NCI-H1092 (cell line): ENCODE measurements around the gene ZNF660.

Source experiments
- DNase-seq: peaks from one replicate; lab custom pipeline; 2025; lab: John Stamatoyannopoulos, UW

ZNF660 gene

GRCh38 chr3:44632193-44632592 is 47.4 kb downstream of the ZNF660 start:
- DNase-seq: no peak

DNA sequence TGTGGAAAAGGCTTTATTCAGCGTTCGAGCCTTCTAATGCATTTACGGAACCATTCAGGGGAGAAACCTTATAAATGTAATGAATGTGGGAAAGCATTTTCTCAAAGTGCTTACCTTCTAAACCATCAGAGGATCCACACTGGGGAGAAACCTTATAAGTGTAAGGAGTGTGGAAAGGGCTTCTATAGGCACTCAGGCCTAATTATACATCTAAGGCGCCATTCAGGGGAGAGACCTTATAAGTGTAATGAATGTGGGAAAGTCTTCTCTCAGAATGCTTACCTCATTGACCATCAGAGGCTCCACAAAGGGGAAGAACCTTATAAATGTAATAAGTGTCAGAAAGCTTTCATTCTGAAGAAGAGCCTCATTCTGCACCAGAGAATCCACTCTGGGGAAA is 57.6 kb downstream of the ZNF660 start:
- DNase-seq: no peak

DNA sequence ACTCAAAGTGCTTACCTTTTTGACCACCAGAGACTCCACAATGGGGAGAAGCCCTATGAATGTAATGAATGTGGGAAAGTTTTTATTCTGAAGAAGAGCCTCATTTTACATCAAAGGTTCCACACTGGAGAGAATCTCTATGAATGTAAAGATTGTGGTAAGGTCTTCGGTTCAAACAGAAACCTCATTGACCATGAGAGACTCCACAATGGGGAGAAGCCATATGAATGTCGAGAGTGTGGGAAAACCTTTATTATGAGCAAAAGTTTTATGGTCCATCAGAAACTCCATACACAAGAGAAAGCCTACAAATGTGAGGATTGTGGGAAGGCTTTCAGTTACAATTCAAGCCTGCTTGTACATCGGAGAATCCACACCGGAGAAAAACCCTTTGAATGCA is 58.3 kb downstream of the ZNF660 start:
- DNase-seq: no peak

GRCh38 chr3:44647771-44648170 is 63.0 kb downstream of the ZNF660 start:
- no peak for DNase-seq

DNA sequence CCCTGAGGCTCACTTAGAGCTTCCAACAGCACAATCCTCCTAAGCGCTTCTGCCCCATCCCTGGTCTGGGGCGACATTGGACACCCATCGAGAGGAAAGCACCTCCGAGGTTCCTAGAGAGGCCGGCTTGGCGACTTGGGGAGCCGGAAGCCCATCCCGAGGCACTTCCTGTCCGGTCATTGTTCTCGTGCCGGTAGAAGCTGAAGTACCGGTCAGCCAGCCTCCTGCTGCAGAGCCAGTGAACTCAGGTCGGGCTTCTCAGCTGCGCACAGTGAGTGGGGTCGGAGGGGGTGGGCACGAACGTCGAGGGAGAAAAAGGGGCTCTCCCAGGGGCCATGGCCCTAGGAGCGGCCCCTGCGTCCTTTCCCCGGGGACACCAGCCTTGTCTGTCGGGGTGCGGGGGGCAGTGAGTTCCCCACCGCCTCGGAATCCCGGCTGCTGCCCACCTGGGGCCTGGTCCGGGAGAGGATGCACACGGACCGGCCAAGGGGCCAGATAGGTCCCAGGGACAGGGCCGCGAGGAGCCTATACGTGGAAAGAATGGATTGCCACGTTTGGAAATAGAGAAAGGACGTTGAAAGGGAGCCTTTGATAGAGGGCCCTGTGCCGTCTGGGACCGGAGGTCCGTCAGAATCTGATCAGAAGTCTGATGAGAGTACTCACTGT is 63.9 kb downstream of the ZNF660 start, which contains the start of gene ZNF35:
ZNF35 (plus strand) TSS at position 169 of the 666 bp plus-strand sequence. CDS start 2,336 bp downstream, outside the sequence.
- peak; percentile 67 for DNase-seq
